Measurements from ENCODE around the gene TTC23.

Gene TTC23

GRCh38 chr15:99130314-99130713 is 119.1 kb downstream of the TTC23 start:
- peaks cover 3% of the 10 kb centered on the region for H3K4me1 ChIP-seq (ENCODE audit: control insufficient read depth, insufficient read depth, low read length, unreplicated experiment)
- no peak overlapping the region for H3K27ac ChIP-seq (ENCODE audit: low read depth, low read length)
- H2AFZ ChIP-seq (ENCODE audit: low read length, unreplicated experiment): no peak overlapping the region
- H3K79me2 ChIP-seq (ENCODE audit: control insufficient read depth, insufficient read depth, low read length, unreplicated experiment): no peaks in the 10 kb centered on the region
- H3K27me3 ChIP-seq (ENCODE audit: insufficient read depth, low read length): no peaks in the 10 kb centered on the region
- H3K36me3 ChIP-seq (ENCODE audit: insufficient read depth, low read length): peaks cover 5% of the 10 kb centered on the region; the same call in 1 of the 2 replicates
- H3K4me3 ChIP-seq (ENCODE audit: low read depth, low read length): no peak overlapping the region

GRCh38 chr15:99129644-99130043 is 119.7 kb downstream of the TTC23 start:
- H3K36me3 ChIP-seq (ENCODE audit: insufficient read depth, low read length): peaks cover 5% of the 10 kb centered on the region; the same call in 1 of the 2 replicates
- H3K4me1 ChIP-seq (ENCODE audit: control insufficient read depth, insufficient read depth, low read length, unreplicated experiment): peaks cover 4% of the 10 kb centered on the region
- no peaks in the 10 kb centered on the region for H3K27me3 ChIP-seq (ENCODE audit: insufficient read depth, low read length)
- H3K4me3 ChIP-seq (ENCODE audit: low read depth, low read length): no peak overlapping the region
- H3K79me2 ChIP-seq (ENCODE audit: control insufficient read depth, insufficient read depth, low read length, unreplicated experiment): no peaks in the 10 kb centered on the region
- no peak overlapping the region for H2AFZ ChIP-seq (ENCODE audit: low read length, unreplicated experiment)
- no peak overlapping the region for H3K27ac ChIP-seq (ENCODE audit: low read depth, low read length)

- no peak overlapping the region for H3K27ac ChIP-seq (ENCODE audit: low read depth, low read length)
- H3K4me3 ChIP-seq (ENCODE audit: low read depth, low read length): no peak overlapping the region
- H2AFZ ChIP-seq (ENCODE audit: low read length, unreplicated experiment): no peak overlapping the region
- H3K79me2 ChIP-seq (ENCODE audit: control insufficient read depth, insufficient read depth, low read length, unreplicated experiment): no peaks in the 10 kb centered on the region
- peaks cover 12% of the 10 kb centered on the region for H3K4me1 ChIP-seq (ENCODE audit: control insufficient read depth, insufficient read depth, low read length, unreplicated experiment)
- H3K36me3 ChIP-seq (ENCODE audit: insufficient read depth, low read length): peaks cover 5% of the 10 kb centered on the region; the same call in 1 of the 2 replicates
- H3K27me3 ChIP-seq (ENCODE audit: insufficient read depth, low read length): no peaks in the 10 kb centered on the region
These were observed 121.0 kb downstream of the TTC23 start for GRCh38 chr15:99128411-99128810.

GRCh38 chr15:99127773-99128172 is 121.6 kb downstream of the TTC23 start:
- no peak overlapping the region for H3K27ac ChIP-seq (ENCODE audit: low read depth, low read length)
- peaks cover 18% of the 10 kb centered on the region for H3K4me1 ChIP-seq (ENCODE audit: control insufficient read depth, insufficient read depth, low read length, unreplicated experiment)
- H3K36me3 ChIP-seq (ENCODE audit: insufficient read depth, low read length): peaks cover 5% of the 10 kb centered on the region; the same call in 1 of the 2 replicates

GRCh38 chr15:99126930-99127329 is 122.5 kb downstream of the TTC23 start:
- no peak overlapping the region for H2AFZ ChIP-seq (ENCODE audit: low read length, unreplicated experiment)
- no peaks in the 10 kb centered on the region for H3K79me2 ChIP-seq (ENCODE audit: control insufficient read depth, insufficient read depth, low read length, unreplicated experiment)
- H3K27me3 ChIP-seq (ENCODE audit: insufficient read depth, low read length): no peaks in the 10 kb centered on the region
- peaks cover 5% of the 10 kb centered on the region; the same call in 1 of the 2 replicates for H3K36me3 ChIP-seq (ENCODE audit: insufficient read depth, low read length)
- H3K4me3 ChIP-seq (ENCODE audit: low read depth, low read length): no peak overlapping the region
- peaks cover 18% of the 10 kb centered on the region for H3K4me1 ChIP-seq (ENCODE audit: control insufficient read depth, insufficient read depth, low read length, unreplicated experiment)
- no peak overlapping the region for H3K27ac ChIP-seq (ENCODE audit: low read depth, low read length)

More at GRCh38 chr15:99127773-99128172, 121.6 kb downstream of the TTC23 start:
- H3K27me3 ChIP-seq (ENCODE audit: insufficient read depth, low read length): no peaks in the 10 kb centered on the region
- no peak overlapping the region for H2AFZ ChIP-seq (ENCODE audit: low read length, unreplicated experiment)
- H3K79me2 ChIP-seq (ENCODE audit: control insufficient read depth, insufficient read depth, low read length, unreplicated experiment): no peaks in the 10 kb centered on the region
- no peak overlapping the region for H3K4me3 ChIP-seq (ENCODE audit: low read depth, low read length)

- Histone ChIP-seq H3K4me3 (ENCODE audit: low read depth, low read length) (no peak overlapping the region), H3K36me3 (ENCODE audit: insufficient read depth, low read length) (peaks cover 5% of the 10 kb centered on the region; the same call in 1 of the 2 replicates), H3K4me1 (ENCODE audit: control insufficient read depth, insufficient read depth, low read length, unreplicated experiment) (peaks cover 18% of the 10 kb centered on the region)
These were observed 123.2 kb downstream of the TTC23 start for GRCh38 chr15:99126131-99126588.

GRCh38 chr15:99125061-99125891 is 124.1 kb downstream of the TTC23 start:
- Histone ChIP-seq H3K36me3 (ENCODE audit: insufficient read depth, low read length) (peaks cover 5% of the 10 kb centered on the region; the same call in 1 of the 2 replicates), H3K27me3 (ENCODE audit: insufficient read depth, low read length) (no peaks in the 10 kb centered on the region), H2AFZ (ENCODE audit: low read length, unreplicated experiment) (no peak overlapping the region), H3K4me3 (ENCODE audit: low read depth, low read length) (no peak overlapping the region), H3K79me2 (ENCODE audit: control insufficient read depth, insufficient read depth, low read length, unreplicated experiment) (no peaks in the 10 kb centered on the region), H3K4me1 (ENCODE audit: control insufficient read depth, insufficient read depth, low read length, unreplicated experiment) (peaks cover 18% of the 10 kb centered on the region), H3K27ac (ENCODE audit: low read depth, low read length) (no peak overlapping the region)

More at GRCh38 chr15:99126131-99126588, 123.2 kb downstream of the TTC23 start:
- no peak overlapping the region for H2AFZ ChIP-seq (ENCODE audit: low read length, unreplicated experiment)
- H3K27me3 ChIP-seq (ENCODE audit: insufficient read depth, low read length): no peaks in the 10 kb centered on the region
- no peaks in the 10 kb centered on the region for H3K79me2 ChIP-seq (ENCODE audit: control insufficient read depth, insufficient read depth, low read length, unreplicated experiment)
- H3K27ac ChIP-seq (ENCODE audit: low read depth, low read length): no peak overlapping the region

- no peak overlapping the region for H3K4me3 ChIP-seq (ENCODE audit: low read depth, low read length)
- H2AFZ ChIP-seq (ENCODE audit: low read length, unreplicated experiment): no peak overlapping the region
- no peaks in the 10 kb centered on the region for H3K27me3 ChIP-seq (ENCODE audit: insufficient read depth, low read length)
- peak overlapping the region; percentile 62 for H3K27ac ChIP-seq (ENCODE audit: low read depth, low read length)
- H3K36me3 ChIP-seq (ENCODE audit: insufficient read depth, low read length): peaks cover 4% of the 10 kb centered on the region; the same call in 1 of the 2 replicates
- H3K79me2 ChIP-seq (ENCODE audit: control insufficient read depth, insufficient read depth, low read length, unreplicated experiment): no peaks in the 10 kb centered on the region
- peaks cover 18% of the 10 kb centered on the region for H3K4me1 ChIP-seq (ENCODE audit: control insufficient read depth, insufficient read depth, low read length, unreplicated experiment)
These were observed 124.7 kb downstream of the TTC23 start for GRCh38 chr15:99124641-99125040.

GRCh38 chr15:99123713-99124451 is 125.5 kb downstream of the TTC23 start:
- Histone ChIP-seq H3K27me3 (ENCODE audit: insufficient read depth, low read length) (no peaks in the 10 kb centered on the region), H3K79me2 (ENCODE audit: control insufficient read depth, insufficient read depth, low read length, unreplicated experiment) (no peaks in the 10 kb centered on the region), H3K27ac (ENCODE audit: low read depth, low read length) (peak overlapping the region; percentile 62), H3K4me3 (ENCODE audit: low read depth, low read length) (peak overlapping the region; percentile 46), H3K4me1 (ENCODE audit: control insufficient read depth, insufficient read depth, low read length, unreplicated experiment) (peaks cover 18% of the 10 kb centered on the region), H3K36me3 (ENCODE audit: insufficient read depth, low read length) (no peaks in the 10 kb centered on the region), H2AFZ (ENCODE audit: low read length, unreplicated experiment) (peak overlapping the region; percentile 34)

GRCh38 chr15:99122831-99123712 is 126.3 kb downstream of the TTC23 start:
- peaks cover 18% of the 10 kb centered on the region for H3K4me1 ChIP-seq (ENCODE audit: control insufficient read depth, insufficient read depth, low read length, unreplicated experiment)
- no peak overlapping the region for H2AFZ ChIP-seq (ENCODE audit: low read length, unreplicated experiment)
- peak overlapping the region; percentile 62 for H3K27ac ChIP-seq (ENCODE audit: low read depth, low read length)
- peak overlapping the region; percentile 46 for H3K4me3 ChIP-seq (ENCODE audit: low read depth, low read length)
- no peaks in the 10 kb centered on the region for H3K27me3 ChIP-seq (ENCODE audit: insufficient read depth, low read length)
- H3K79me2 ChIP-seq (ENCODE audit: control insufficient read depth, insufficient read depth, low read length, unreplicated experiment): no peaks in the 10 kb centered on the region
- no peaks in the 10 kb centered on the region for H3K36me3 ChIP-seq (ENCODE audit: insufficient read depth, low read length)
